GM12874 (cell line): ENCODE data around the gene ZER1.

Experiments used
- TF ChIP-seq, protein P1 (sequence below): IDR thresholded peaks from 2 replicates; pipeline ENCODE4 v1.5.1; 2011; ENCODE audit warnings: low read depth, mild to moderate bottlenecking, control low read depth, low read length, moderate library complexity; ENCODE audit not compliant: insufficient read depth

The ZER1 gene

GRCh38 chr9:128723352-128723865 lies 48.3 kb downstream of the ZER1 start:
- TF ChIP-seq, protein P1, sequence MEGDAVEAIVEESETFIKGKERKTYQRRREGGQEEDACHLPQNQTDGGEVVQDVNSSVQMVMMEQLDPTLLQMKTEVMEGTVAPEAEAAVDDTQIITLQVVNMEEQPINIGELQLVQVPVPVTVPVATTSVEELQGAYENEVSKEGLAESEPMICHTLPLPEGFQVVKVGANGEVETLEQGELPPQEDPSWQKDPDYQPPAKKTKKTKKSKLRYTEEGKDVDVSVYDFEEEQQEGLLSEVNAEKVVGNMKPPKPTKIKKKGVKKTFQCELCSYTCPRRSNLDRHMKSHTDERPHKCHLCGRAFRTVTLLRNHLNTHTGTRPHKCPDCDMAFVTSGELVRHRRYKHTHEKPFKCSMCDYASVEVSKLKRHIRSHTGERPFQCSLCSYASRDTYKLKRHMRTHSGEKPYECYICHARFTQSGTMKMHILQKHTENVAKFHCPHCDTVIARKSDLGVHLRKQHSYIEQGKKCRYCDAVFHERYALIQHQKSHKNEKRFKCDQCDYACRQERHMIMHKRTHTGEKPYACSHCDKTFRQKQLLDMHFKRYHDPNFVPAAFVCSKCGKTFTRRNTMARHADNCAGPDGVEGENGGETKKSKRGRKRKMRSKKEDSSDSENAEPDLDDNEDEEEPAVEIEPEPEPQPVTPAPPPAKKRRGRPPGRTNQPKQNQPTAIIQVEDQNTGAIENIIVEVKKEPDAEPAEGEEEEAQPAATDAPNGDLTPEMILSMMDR, result no peak

DNA sequence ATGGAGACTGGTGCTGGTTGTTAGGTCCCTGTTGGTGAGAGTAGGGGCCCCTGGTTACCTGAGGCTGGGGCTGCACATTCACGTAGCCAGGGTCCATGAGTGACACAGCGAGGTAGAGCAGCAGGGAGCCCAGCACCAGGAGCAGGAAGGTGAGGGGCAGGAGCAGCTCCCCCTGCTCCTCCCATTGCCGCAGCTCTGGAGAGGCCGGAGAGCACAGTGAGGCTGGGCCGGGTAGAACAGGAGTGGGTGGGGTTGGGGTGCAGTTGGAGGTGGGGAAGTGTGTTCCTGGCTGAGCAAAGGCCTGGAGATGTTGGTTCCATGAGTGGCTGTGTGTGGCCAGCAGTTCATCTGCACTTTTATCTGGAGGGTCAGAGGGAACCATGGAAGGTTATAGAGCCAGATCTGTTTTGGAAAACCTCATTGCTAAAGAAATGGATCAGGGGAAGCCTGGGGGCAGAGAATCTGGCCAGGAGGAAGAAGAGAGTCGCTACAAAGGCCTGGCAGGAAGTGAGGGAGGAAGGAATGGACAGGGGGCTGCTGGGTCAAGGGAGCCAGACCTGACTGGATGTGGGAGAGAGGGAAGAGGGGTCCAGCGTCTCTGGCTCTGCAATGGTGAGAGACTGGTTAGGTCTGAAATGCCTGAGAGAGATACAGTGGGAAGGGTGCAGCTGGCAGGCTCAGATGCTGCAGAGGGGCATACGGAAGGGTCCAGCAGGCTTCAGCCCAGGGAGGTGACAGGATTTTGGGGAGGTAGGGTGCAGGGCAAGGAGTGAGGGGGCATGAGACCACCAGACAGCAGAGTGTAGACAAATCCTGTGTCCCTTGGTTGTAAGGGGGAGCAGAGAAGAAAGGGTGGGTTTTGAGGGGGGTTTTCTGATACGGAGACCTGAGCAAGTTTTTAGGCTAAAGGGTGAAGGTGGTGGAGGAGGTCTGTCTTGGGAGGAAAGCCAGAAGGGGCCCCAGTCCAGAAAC lies 49.1 kb downstream of the ZER1 start:
- TF ChIP-seq, protein P1, result no peak

- TF ChIP-seq, protein P1, result no peak
Measured at GRCh38 chr9:128721487-128722010, 50.2 kb downstream of the ZER1 start.

DNA sequence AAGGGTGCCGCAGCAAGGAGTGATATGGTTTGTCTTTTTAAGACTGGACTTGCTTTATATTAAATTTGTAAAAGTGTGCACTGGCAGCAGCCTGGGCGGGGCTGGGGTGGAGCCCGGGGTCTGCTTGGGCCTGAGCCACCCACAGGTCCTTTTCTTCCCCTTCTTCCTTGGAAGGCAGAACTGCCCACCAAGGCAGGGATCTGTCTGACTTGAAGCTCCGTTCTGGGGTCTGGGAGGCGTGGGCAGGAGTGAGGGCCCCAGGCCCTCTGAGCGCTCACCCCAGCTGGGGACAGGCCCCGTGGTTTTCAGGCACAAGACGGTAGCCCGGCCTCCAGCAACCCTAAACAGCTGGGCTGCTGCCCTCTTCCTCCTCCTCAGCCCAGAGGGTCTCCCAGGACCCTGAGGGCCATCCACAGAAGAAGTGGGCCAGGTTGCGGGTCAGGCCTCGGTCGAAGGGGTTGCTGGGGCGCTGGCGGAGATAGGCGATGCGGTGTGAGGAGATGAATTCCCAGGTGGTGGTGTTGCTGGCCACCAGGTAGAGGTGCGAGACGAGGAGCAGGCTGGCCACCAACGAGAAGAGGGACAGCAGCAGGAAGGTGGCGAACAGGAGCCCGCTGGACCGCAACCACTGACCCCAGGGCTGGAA lies 50.8 kb downstream of the ZER1 start:
- TF ChIP-seq, protein P1, result no peak

GRCh38 chr9:128719919-128720605 lies 51.7 kb downstream of the ZER1 start:
- TF ChIP-seq, protein P1, result no peak

- TF ChIP-seq, protein P1, result no peak
Measured at GRCh38 chr9:128718475-128718874, 53.3 kb downstream of the ZER1 start.
